Measurements from ENCODE around the gene PHB1. TPM values are rescaled to one million over a fixed set of nuclear protein-coding genes. Genes with fewer than 3 reads are reported as not detected.
A peak's percentile ranks its signal among the peaks of the same experiment; 100 is the strongest.
"Not testable (repeated sequence)": the region's sequence is repeated elsewhere in the genome, so short reads cannot be mapped to it uniquely, and the experiment has no call there.

Gene PHB1
- total and polyA plus RNA-seq, 5 experiments from 2014 or later: 61.8 to 196 (median 156) TPM

- Mint-ChIP-seq H3K4me1 (peaks cover 5 to 22% (median 15%) of the 10 kb centered on the region in 4 donors), H3K4me3 (no peak overlapping the region), H3K9me3 (no peaks in the 10 kb centered on the region), H3K27me3 (no peaks in the 10 kb centered on the region), H3K27ac (no peak overlapping the region), H3K36me3 (peaks cover 0 to 5% (median 2%) of the 10 kb centered on the region in 3 donors)
- no peak for DNase-seq
- POLR2A ChIA-PET: no interaction called here
- ATAC-seq: no peak
Measured at GRCh38 chr17:49397586-49397985, 17.1 kb downstream of the PHB1 start.

- no peak for ATAC-seq
- Mint-ChIP-seq H3K27ac (peak overlapping the region in 5 of 10 donors; percentile 14 to 53 (median 21)), H3K4me3 (no peak overlapping the region), H3K27me3 (no peaks in the 10 kb centered on the region), H3K4me1 (peaks cover 19 to 49% (median 40%) of the 10 kb centered on the region in 4 donors), H3K9me3 (no peaks in the 10 kb centered on the region), H3K36me3 (no peaks in the 10 kb centered on the region)
- no peak for DNase-seq
- POLR2A ChIA-PET: interaction anchor here (0.6 to 1.0 kb wide), 4 partner anchors 18 to 75 kb away, joined by 3 to 4 read pairs (median 4); no protein-coding TSS in a partner anchor
Measured at GRCh38 chr17:49393491-49394255, 21.0 kb downstream of the PHB1 start.

GRCh38 chr17:49390548-49391324, 23.9 kb downstream of the PHB1 start:
- H3K27me3 Mint-ChIP-seq: no peaks in the 10 kb centered on the region
- no peak for ATAC-seq
- no peaks in the 10 kb centered on the region for H3K36me3 Mint-ChIP-seq
- POLR2A ChIA-PET: interaction anchor here (0.5 to 5.9 kb wide), 4 partner anchors 15 to 191 kb away, joined by 4 to 42 read pairs (median 5); partner anchors contain the start of gene ZNF652
- peak overlapping the region; percentile 19 to 86 (median 70) for H3K4me3 Mint-ChIP-seq
- peak in 1 of 10 donors; percentile 22 for DNase-seq
- peaks cover 39 to 77% (median 65%) of the 10 kb centered on the region in 4 donors for H3K4me1 Mint-ChIP-seq
- H3K9me3 Mint-ChIP-seq: no peaks in the 10 kb centered on the region
- H3K27ac Mint-ChIP-seq: peak overlapping the region; percentile 47 to 94 (median 86)

- not testable (repeated sequence) for H3K9me3 Mint-ChIP-seq, ATAC-seq, H3K36me3 Mint-ChIP-seq, H3K27me3 Mint-ChIP-seq, DNase-seq
- Mint-ChIP-seq H3K27ac (peak overlapping the region; percentile 20 to 96 (median 90)), H3K4me3 (peak overlapping the region; percentile 9 to 90 (median 81)), H3K4me1 (peaks cover 35 to 73% (median 60%) of the 10 kb centered on the region in 4 donors)
- POLR2A ChIA-PET: interaction anchor here (0.7 to 5.9 kb wide), 5 partner anchors 27 to 185 kb away, joined by 3 to 42 read pairs (median 4); partner anchors contain the start of gene ZNF652
Measured at GRCh38 chr17:49389514-49390347, 25.0 kb downstream of the PHB1 start.

GRCh38 chr17:49388692-49389513, 25.8 kb downstream of the PHB1 start:
- no peaks in the 10 kb centered on the region for H3K27me3 Mint-ChIP-seq
- peaks cover 0 to under 1% (median 0%) of the 10 kb centered on the region in 3 donors for H3K36me3 Mint-ChIP-seq
- POLR2A ChIA-PET: interaction anchor here (0.7 to 5.9 kb wide), 6 partner anchors 26 to 185 kb away, joined by 3 to 42 read pairs (median 4); partner anchors contain the start of genes PHB1 and ZNF652
- no peaks in the 10 kb centered on the region for H3K9me3 Mint-ChIP-seq
- H3K4me1 Mint-ChIP-seq: peaks cover 35 to 68% (median 56%) of the 10 kb centered on the region in 4 donors
- DNase-seq (no peak), ATAC-seq (no peak)
- peak overlapping the region; percentile 85 to 96 (median 91) for H3K27ac Mint-ChIP-seq
- peak overlapping the region; percentile 65 to 90 (median 81) for H3K4me3 Mint-ChIP-seq

- DNase-seq (peak in 8 of 10 donors; percentile 12 to 53 (median 30)), ATAC-seq (peak; percentile 86 to 96)
- H3K4me3 Mint-ChIP-seq: peak overlapping the region; percentile 65 to 90 (median 81)
- peak overlapping the region; percentile 85 to 96 (median 91) for H3K27ac Mint-ChIP-seq
- H3K36me3 Mint-ChIP-seq: peaks cover 0 to 2% (median 0%) of the 10 kb centered on the region in 3 donors
- H3K4me1 Mint-ChIP-seq: peaks cover 37 to 62% (median 53%) of the 10 kb centered on the region in 4 donors
- POLR2A ChIA-PET: interaction anchor here (0.7 to 5.9 kb wide), 4 partner anchors 20 to 46 kb away, joined by 3 to 42 read pairs (median 3); partner anchors contain the start of genes PHB1 and ZNF652
- no peaks in the 10 kb centered on the region for H3K9me3 Mint-ChIP-seq
- no peaks in the 10 kb centered on the region for H3K27me3 Mint-ChIP-seq
Measured at GRCh38 chr17:49388290-49388640, 26.4 kb downstream of the PHB1 start.

- POLR2A ChIA-PET: interaction anchor here (0.5 to 5.9 kb wide), 6 partner anchors 11 to 67 kb away, joined by 3 to 42 read pairs (median 3); partner anchors contain the start of genes PHB1 and ZNF652
- no peaks in the 10 kb centered on the region for H3K9me3 Mint-ChIP-seq
- H3K4me1 Mint-ChIP-seq: peaks cover 37 to 61% (median 53%) of the 10 kb centered on the region in 4 donors
- H3K36me3 Mint-ChIP-seq: peaks cover 0 to 2% (median 0%) of the 10 kb centered on the region in 3 donors
- H3K27me3 Mint-ChIP-seq: no peaks in the 10 kb centered on the region
- H3K27ac Mint-ChIP-seq: peak overlapping the region; percentile 85 to 96 (median 91)
- peak; percentile 18 to 27 for ATAC-seq
- peak overlapping the region; percentile 65 to 90 (median 81) for H3K4me3 Mint-ChIP-seq
- peak in 1 of 10 donors; percentile 15 for DNase-seq
Measured at GRCh38 chr17:49387498-49388289, 27.0 kb downstream of the PHB1 start.

- Mint-ChIP-seq H3K36me3 (peaks cover 0 to 2% (median 0%) of the 10 kb centered on the region in 3 donors), H3K27me3 (no peaks in the 10 kb centered on the region), H3K4me3 (no peak overlapping the region), H3K4me1 (peaks cover 40 to 64% (median 51%) of the 10 kb centered on the region in 4 donors), H3K9me3 (no peaks in the 10 kb centered on the region), H3K27ac (peak overlapping the region in 5 of 10 donors; percentile 37 to 67 (median 43))
- no peak for ATAC-seq
- DNase-seq: no peak
- POLR2A ChIA-PET: interaction anchor here (0.6 to 5.9 kb wide), 2 partner anchors 26 to 43 kb away, joined by 4 to 42 read pairs; partner anchors contain the start of gene ZNF652
Measured at GRCh38 chr17:49386373-49386772, 28.3 kb downstream of the PHB1 start.

- POLR2A ChIA-PET: interaction anchor here (0.6 kb wide), 1 partner anchor 82 kb away, joined by 3 read pairs; no protein-coding TSS in a partner anchor
- H3K27me3 Mint-ChIP-seq: no peaks in the 10 kb centered on the region
Measured at GRCh38 chr17:49384951-49385350, 29.7 kb downstream of the PHB1 start.

GRCh38 chr17:49383060-49383459, 31.6 kb downstream of the PHB1 start:
- no peak overlapping the region for H3K4me3 Mint-ChIP-seq
- no peak for ATAC-seq
- peak overlapping the region in 1 of 10 donors; percentile 84 for H3K27ac Mint-ChIP-seq
- peaks cover 15 to 38% (median 23%) of the 10 kb centered on the region in 4 donors for H3K4me1 Mint-ChIP-seq
- POLR2A ChIA-PET: no interaction called here
- no peaks in the 10 kb centered on the region for H3K9me3 Mint-ChIP-seq
- H3K36me3 Mint-ChIP-seq: peaks cover 0 to 5% (median 0%) of the 10 kb centered on the region in 3 donors
- H3K27me3 Mint-ChIP-seq: no peaks in the 10 kb centered on the region
- no peak for DNase-seq

More at GRCh38 chr17:49384951-49385350, 29.7 kb downstream of the PHB1 start:
- DNase-seq (no peak), ATAC-seq (no peak)
- H3K27ac Mint-ChIP-seq: no peak overlapping the region
- H3K4me3 Mint-ChIP-seq: no peak overlapping the region
- peaks cover 30 to 56% (median 36%) of the 10 kb centered on the region in 4 donors for H3K4me1 Mint-ChIP-seq
- H3K9me3 Mint-ChIP-seq: no peaks in the 10 kb centered on the region
- peaks cover 0 to 5% (median 0%) of the 10 kb centered on the region in 3 donors for H3K36me3 Mint-ChIP-seq
